Measurements from ENCODE around the gene CNOT11. TPM values are rescaled to one million over a fixed set of nuclear protein-coding genes. Genes with fewer than 3 reads are reported as not detected.

CNOT11 gene
- total RNA-seq (2022) (67.7 and 74.5 TPM in 2 replicates), Bru-seq, nascent RNA (percentile 92 among the genes with signal in this experiment), BruChase-seq, experiment 1, labeled RNA remaining after a 6-hour chase (percentile 91 among the genes with signal in this experiment), BruChase-seq, experiment 2, labeled RNA remaining after a 2-hour chase (percentile 92 among the genes with signal in this experiment)
- long read RNA-seq, transcript CNOT11-201 (7 exons, 2,599 nt) = major isoform, 113 of 132 reads
- long read RNA-seq, partial matches to known transcripts = 8 of 132 reads
- long read RNA-seq, other reads (novel, unspliced or antisense) = 11 of 132 reads

GRCh38 chr2:101252408-101253012, at the start of gene CNOT11:
CNOT11 (plus strand) TSS chr2:101252886; CDS start chr2:101252965, 79 bp downstream.
- BruUV-seq (replicated peaks) = no TSS peak

GRCh38 chr2:101204400-101205115, 48.1 kb upstream of the CNOT11 start:
- Mint-ChIP-seq H3K27ac (ENCODE audit: unreplicated experiment) (no peak overlapping the region), H3K9me3 (ENCODE audit: low read depth, unreplicated experiment) (peaks cover 2% of the 10 kb centered on the region), H3K27me3 (ENCODE audit: unreplicated experiment) (no peaks in the 10 kb centered on the region), H3K36me3 (ENCODE audit: insufficient read depth, unreplicated experiment) (peaks cover 14% of the 10 kb centered on the region), H3K4me1 (ENCODE audit: low read depth, unreplicated experiment) (peaks cover 12% of the 10 kb centered on the region), H3K4me3 (ENCODE audit: low read depth, unreplicated experiment) (no peak overlapping the region)
- CTCF ChIA-PET = interaction anchor here (0.7 to 1.9 kb wide), 6 partner anchors 16 to 168 kb away, joined by 3 to 23 read pairs (median 4); partner anchors contain the start of gene TBC1D8
- no peak for DNase-seq
- no peak for TF ChIP-seq CTCF (IDR thresholded peaks at IDR 0.05; ENCODE audit: unreplicated experiment)
- intact Hi-C loops (cut with micrococcal nuclease; ENCODE audit: unreplicated experiment) = loop anchor here (1.0 to 5.0 kb wide), 3 partner anchors 57 to 191 kb away; no protein-coding TSS in a partner anchor
- no TSS peak for BruUV-seq (replicated peaks)

More at GRCh38 chr2:101252408-101253012, at the start of gene CNOT11:
- Mint-ChIP-seq H3K9me3 (ENCODE audit: low read depth, unreplicated experiment) (peaks cover 3% of the 10 kb centered on the region), H3K4me1 (ENCODE audit: low read depth, unreplicated experiment) (peaks cover 42% of the 10 kb centered on the region), H3K27me3 (ENCODE audit: unreplicated experiment) (no peaks in the 10 kb centered on the region), H3K4me3 (ENCODE audit: low read depth, unreplicated experiment) (peak within 1 kb of the TSS; percentile 85), H3K27ac (ENCODE audit: unreplicated experiment) (peak within 1 kb of the TSS; percentile 86), H3K36me3 (ENCODE audit: insufficient read depth, unreplicated experiment) (peaks cover 49% of the 10 kb centered on the region)
- TF ChIP-seq CTCF (IDR thresholded peaks at IDR 0.05; ENCODE audit: unreplicated experiment) = no peak
- CTCF ChIA-PET = interaction anchor here (0.8 to 2.0 kb wide), 7 partner anchors 12 to 240 kb away, joined by 3 to 15 read pairs (median 5); no protein-coding TSS in a partner anchor
- intact Hi-C loops (cut with micrococcal nuclease; ENCODE audit: unreplicated experiment) = loop anchor here (1.0 kb wide), 2 partner anchors 12 to 55 kb away; no protein-coding TSS in a partner anchor
- DNase-seq = peak; percentile 98

GRCh38 chr2:101205521-101206479, 46.9 kb upstream of the CNOT11 start:
- CTCF ChIA-PET = interaction anchor here (0.7 to 1.9 kb wide), 16 partner anchors 9 to 611 kb away, joined by 3 to 23 read pairs (median 4); partner anchors contain the start of genes CNOT11, RPL31 and TBC1D8
- peak overlapping the region; percentile 42 for H3K27ac Mint-ChIP-seq (ENCODE audit: unreplicated experiment)
- H3K27me3 Mint-ChIP-seq (ENCODE audit: unreplicated experiment) = no peaks in the 10 kb centered on the region
- no TSS peak for BruUV-seq (replicated peaks)
- peaks cover 5% of the 10 kb centered on the region for H3K4me1 Mint-ChIP-seq (ENCODE audit: low read depth, unreplicated experiment)
- peaks cover 6% of the 10 kb centered on the region for H3K36me3 Mint-ChIP-seq (ENCODE audit: insufficient read depth, unreplicated experiment)
- no peak overlapping the region for H3K4me3 Mint-ChIP-seq (ENCODE audit: low read depth, unreplicated experiment)
- H3K9me3 Mint-ChIP-seq (ENCODE audit: low read depth, unreplicated experiment) = peaks cover 4% of the 10 kb centered on the region
- intact Hi-C loops (cut with micrococcal nuclease; ENCODE audit: unreplicated experiment) = loop anchor here (1.0 kb wide), 2 partner anchors 169 to 192 kb away; no protein-coding TSS in a partner anchor
- TF ChIP-seq CTCF (IDR thresholded peaks at IDR 0.05; ENCODE audit: unreplicated experiment) = peak; percentile 32
- peak; percentile 62 for DNase-seq

All from Calu3 (cell line).